Endothelial cell of umbilical vein (primary cell): ENCODE data around the gene GPR27.

Experiments used
- CTCF ChIP-seq, 2 donors: IDR thresholded peaks; 1 replicate in 1 of 2; 2 replicates in 1 of 2; pipeline ENCODE4 v1.5.1; 2011; ENCODE audit warnings: low read length in 2 of 2, mild to moderate bottlenecking in 2 of 2, moderate library complexity in 2 of 2, control low read depth in 1 of 2, inconsistent platforms in 1 of 2, low read depth in 1 of 2; ENCODE audit not compliant: insufficient read depth in 1 of 2; ENCODE audit errors: extremely low read depth in 1 of 2
- EZH2 ChIP-seq: IDR thresholded peaks from 2 replicates; pipeline ENCODE4 v1.6.1; 2012; ENCODE audit warnings: borderline replicate concordance, low read depth, mild to moderate bottlenecking, moderate library complexity, low read length, inconsistent platforms; ENCODE audit not compliant: severe bottlenecking
- GATA2 ChIP-seq: IDR thresholded peaks from 2 replicates; pipeline ENCODE4 v1.7.0; 2011; ENCODE audit warnings: low read depth, mild to moderate bottlenecking, moderate library complexity, mixed read lengths, low read length; ENCODE audit not compliant: insufficient read length, insufficient read depth
- JUN ChIP-seq: IDR thresholded peaks from 2 replicates; pipeline ENCODE4 v1.6.1; 2011; ENCODE audit warnings: borderline replicate concordance, low read depth; ENCODE audit not compliant: insufficient read length, insufficient read depth
- POLR2A ChIP-seq: IDR thresholded peaks from 2 replicates; pipeline ENCODE4 v1.6.1; 2012; ENCODE audit warnings: low read depth, mild to moderate bottlenecking, control low read depth, low read length

DNA sequence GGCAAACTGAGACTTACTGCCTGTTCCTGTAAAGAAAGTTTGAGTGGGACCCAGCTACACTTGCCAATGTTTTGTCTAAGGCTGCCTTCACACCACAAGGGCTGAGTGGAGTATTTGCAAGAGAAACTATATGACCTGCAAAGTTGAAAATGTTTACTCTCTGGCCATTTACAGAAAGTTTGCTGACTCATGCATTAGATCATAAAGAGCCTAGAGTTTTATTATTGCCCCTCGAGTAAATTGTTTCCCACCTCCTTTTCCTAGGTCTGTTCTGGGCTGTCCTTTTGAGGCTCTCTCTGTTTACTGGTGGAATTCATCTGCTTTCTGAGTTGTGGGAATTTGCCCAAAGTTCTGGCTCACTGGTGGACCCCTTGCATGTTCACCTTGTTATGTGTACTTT lies 38.0 kb downstream of the GPR27 start:
- no peak for TF ChIP-seq POLR2A
- TF ChIP-seq CTCF (IDR thresholded peaks at IDR 0.05; ENCODE audit: extremely low read depth in 1 of 2, insufficient read depth in 1 of 2, low read depth in 1 of 2, low read length in 2 of 2): no peak
- TF ChIP-seq EZH2: no peak
- no peak for TF ChIP-seq JUN
- TF ChIP-seq GATA2: no peak
